Measurements from ENCODE around the gene SLMAP. TPM values are rescaled to one million over a fixed set of nuclear protein-coding genes. Genes with fewer than 3 reads are reported as not detected.

SLMAP gene
- total and polyA plus RNA-seq, 2 of the 13 experiments (the other 11 are each of a cell fraction or from before 2014, with no cell fraction given), result 24.0 to 48.3 TPM

GRCh38 chr3:57826952-57827723 lies 71.0 kb downstream of the SLMAP start (continued):
- TF ChIP-seq FOXP4 (CRISPR knock-in tag; IDR thresholded peaks at IDR 0.05) (peak; percentile 64; the same call in 1 of the 2 replicates), MLXIP (CRISPR knock-in tag; IDR thresholded peaks at IDR 0.05; ENCODE audit: borderline replicate concordance) (no peak), ZSCAN22 (CRISPR knock-in tag; IDR thresholded peaks at IDR 0.05) (no peak), SKI (IDR thresholded peaks at IDR 0.05; ENCODE audit: partially characterized antibody) (no peak), ZNF30 (CRISPR knock-in tag; IDR thresholded peaks at IDR 0.05) (no peak), ZFP36L1 (CRISPR knock-in tag; IDR thresholded peaks at IDR 0.05) (no peak), ZNF737 (CRISPR knock-in tag; IDR thresholded peaks at IDR 0.05; ENCODE audit: borderline replicate concordance) (no peak), EZH2 (conservative IDR thresholded peaks at IDR 0.05; ENCODE audit: low read depth, low read length) (no peak), HIVEP1 (CRISPR knock-in tag; IDR thresholded peaks at IDR 0.05) (no peak), ELF1 (CRISPR knock-in tag; IDR thresholded peaks at IDR 0.05) (0 out of 2 replicates have a peak, but pooled peaks have one; percentile 13), ZNF557 (CRISPR knock-in tag; IDR thresholded peaks at IDR 0.05) (no peak), POLR2AphosphoS5 (IDR thresholded peaks at IDR 0.05; ENCODE audit: low read depth, low read length) (no peak), HNRNPK (IDR thresholded peaks at IDR 0.05; ENCODE audit: low read depth, low read length, poor library complexity, severe bottlenecking) (no peak), ZHX1 (CRISPR knock-in tag; IDR thresholded peaks at IDR 0.05; ENCODE audit: low read depth) (no peak), ZNF331 (CRISPR knock-in tag; IDR thresholded peaks at IDR 0.05) (peak; percentile 66), KAT7 (CRISPR knock-in tag; IDR thresholded peaks at IDR 0.05; ENCODE audit: borderline replicate concordance) (no peak), POGZ (CRISPR knock-in tag; IDR thresholded peaks at IDR 0.05) (peak; percentile 65), DZIP1 (CRISPR knock-in tag; IDR thresholded peaks at IDR 0.05) (no peak), ZNF484 (CRISPR knock-in tag; IDR thresholded peaks at IDR 0.05; ENCODE audit: borderline replicate concordance, low read depth) (no peak)
